ENCODE measurements around the gene MB21D2.

The MB21D2 gene

DNA sequence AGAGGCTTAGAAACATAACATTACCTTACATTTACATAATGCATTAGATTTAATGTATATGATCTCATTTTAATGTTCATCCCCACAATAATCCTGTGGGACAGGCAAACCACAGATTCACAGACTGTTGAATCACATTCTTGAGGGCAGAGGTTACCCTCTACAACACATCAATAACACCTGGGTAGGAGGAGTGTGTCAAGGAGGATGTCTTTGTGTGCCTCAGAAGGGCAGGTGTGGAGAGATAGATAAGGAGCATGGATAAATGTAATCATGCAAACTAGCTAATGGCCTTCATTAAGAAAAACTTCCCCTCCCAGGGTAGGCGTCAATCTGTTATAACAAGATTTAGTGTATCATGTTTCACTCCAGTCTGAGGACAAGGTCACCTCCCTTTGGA is 12.9 kb upstream of the MB21D2 start:
- TF ChIP-seq, protein P1, sequence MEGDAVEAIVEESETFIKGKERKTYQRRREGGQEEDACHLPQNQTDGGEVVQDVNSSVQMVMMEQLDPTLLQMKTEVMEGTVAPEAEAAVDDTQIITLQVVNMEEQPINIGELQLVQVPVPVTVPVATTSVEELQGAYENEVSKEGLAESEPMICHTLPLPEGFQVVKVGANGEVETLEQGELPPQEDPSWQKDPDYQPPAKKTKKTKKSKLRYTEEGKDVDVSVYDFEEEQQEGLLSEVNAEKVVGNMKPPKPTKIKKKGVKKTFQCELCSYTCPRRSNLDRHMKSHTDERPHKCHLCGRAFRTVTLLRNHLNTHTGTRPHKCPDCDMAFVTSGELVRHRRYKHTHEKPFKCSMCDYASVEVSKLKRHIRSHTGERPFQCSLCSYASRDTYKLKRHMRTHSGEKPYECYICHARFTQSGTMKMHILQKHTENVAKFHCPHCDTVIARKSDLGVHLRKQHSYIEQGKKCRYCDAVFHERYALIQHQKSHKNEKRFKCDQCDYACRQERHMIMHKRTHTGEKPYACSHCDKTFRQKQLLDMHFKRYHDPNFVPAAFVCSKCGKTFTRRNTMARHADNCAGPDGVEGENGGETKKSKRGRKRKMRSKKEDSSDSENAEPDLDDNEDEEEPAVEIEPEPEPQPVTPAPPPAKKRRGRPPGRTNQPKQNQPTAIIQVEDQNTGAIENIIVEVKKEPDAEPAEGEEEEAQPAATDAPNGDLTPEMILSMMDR (conservative IDR thresholded peaks at IDR 0.05; ENCODE audit: low read depth, low read length), result no peak
- H3K4me3 ChIP-seq (ENCODE audit: low read length), result no peak overlapping the region
- no peak for DNase-seq (ENCODE audit: low read depth)

DNA sequence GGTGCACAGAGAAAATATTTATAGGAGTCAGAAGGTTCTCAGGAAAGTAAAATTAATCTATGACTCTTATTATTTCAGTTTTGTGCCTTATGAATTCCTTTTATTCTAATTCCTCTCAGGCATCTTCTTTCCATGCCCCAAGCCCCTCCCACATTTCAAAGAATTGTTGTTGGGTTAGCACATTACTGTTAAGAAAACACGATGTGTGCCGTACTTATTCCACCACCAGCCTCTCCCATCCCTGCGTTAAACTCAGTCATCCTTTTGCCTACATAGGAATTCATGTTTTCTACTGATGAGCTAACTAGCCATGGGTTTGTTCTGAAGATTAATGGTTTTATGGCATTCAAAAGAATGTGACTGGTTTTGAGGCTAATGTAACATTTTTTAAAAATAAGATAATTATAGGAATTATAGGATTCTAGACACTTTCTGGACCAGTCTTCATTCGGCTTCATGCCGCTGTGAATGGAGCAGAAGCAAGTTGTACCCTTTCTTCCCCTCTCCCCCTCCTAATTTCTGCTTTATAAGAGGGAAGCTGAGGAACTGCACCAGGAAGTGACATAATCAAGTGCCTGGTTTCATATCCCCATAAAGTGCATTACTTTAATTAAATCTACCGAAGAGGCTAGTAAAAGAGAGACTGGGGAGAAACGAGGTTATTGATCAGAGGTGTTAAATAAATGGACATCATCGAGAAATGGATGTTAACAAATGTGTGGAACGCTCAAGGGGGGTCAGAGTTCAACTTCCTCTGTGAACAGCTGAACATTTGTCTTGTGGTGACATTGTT is 12.3 kb upstream of the MB21D2 start:
- TF ChIP-seq, protein P1 (conservative IDR thresholded peaks at IDR 0.05; ENCODE audit: low read depth, low read length), result no peak
- no peak overlapping the region for H3K4me3 ChIP-seq (ENCODE audit: low read length)
- peak; percentile 82 for DNase-seq (ENCODE audit: low read depth)

DNA sequence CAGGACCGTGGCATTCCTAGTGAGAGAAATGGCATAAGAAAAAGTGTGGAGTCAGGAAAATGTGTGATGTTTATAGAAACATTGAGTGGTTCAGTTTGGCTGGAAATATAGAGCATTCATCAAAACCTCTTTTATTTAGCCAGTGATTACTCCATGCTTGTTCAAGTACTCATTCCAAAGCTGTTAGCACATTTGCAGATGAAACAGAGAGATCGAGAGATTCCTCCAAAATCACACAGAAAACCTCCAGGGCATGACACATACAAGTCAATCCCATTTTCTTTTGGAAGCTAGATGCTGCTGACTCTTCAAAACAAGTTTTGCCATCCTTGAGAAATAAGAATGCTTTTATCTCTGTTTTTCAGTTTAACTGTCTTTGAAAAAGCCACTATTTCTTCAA is 11.5 kb upstream of the MB21D2 start:
- TF ChIP-seq, protein P1 (conservative IDR thresholded peaks at IDR 0.05; ENCODE audit: low read depth, low read length), result no peak
- H3K4me3 ChIP-seq (ENCODE audit: low read length), result no peak overlapping the region
- DNase-seq (ENCODE audit: low read depth), result no peak

DNA sequence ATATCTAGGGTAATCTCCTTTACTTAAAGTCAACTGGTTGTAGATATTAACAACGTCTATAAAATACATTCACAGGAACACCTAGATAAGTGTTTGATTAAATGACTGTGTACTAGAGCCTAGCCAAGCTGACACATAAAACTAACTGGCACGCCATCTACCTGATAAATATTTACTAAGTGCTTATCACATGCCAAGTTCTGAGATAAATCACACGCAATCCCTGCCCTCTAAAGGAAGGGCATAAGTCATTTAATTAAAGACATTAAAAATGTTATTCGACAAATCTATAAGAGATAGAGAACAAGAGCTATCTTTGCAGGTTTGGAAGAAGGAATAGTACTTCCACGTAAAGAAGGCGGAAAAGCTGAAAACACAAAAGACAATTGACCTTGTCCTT is 11.1 kb upstream of the MB21D2 start:
- TF ChIP-seq, protein P1 (conservative IDR thresholded peaks at IDR 0.05; ENCODE audit: low read depth, low read length), result no peak
- no peak for DNase-seq (ENCODE audit: low read depth)
- no peak overlapping the region for H3K4me3 ChIP-seq (ENCODE audit: low read length)

DNA sequence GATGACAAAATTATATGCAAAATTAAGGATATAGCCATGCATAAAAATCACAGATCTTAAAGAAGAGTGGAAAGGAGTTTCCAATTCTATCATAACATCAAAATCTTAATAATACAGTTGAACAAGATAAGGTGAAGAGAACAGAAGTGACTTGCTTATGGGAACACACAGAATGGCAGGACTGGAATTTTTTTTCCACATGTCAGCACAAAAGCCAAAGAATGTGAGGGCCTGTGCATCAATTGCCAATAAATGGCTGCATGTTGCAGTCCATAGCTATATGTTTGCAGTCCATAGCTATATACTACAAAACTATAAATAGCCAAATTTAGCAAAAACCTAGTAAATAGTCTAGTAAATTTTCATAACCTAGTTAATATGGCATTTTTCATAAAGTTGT is 10.4 kb upstream of the MB21D2 start:
- DNase-seq (ENCODE audit: low read depth), result no peak
- TF ChIP-seq, protein P1 (conservative IDR thresholded peaks at IDR 0.05; ENCODE audit: low read depth, low read length), result no peak
- no peak overlapping the region for H3K4me3 ChIP-seq (ENCODE audit: low read length)

DNA sequence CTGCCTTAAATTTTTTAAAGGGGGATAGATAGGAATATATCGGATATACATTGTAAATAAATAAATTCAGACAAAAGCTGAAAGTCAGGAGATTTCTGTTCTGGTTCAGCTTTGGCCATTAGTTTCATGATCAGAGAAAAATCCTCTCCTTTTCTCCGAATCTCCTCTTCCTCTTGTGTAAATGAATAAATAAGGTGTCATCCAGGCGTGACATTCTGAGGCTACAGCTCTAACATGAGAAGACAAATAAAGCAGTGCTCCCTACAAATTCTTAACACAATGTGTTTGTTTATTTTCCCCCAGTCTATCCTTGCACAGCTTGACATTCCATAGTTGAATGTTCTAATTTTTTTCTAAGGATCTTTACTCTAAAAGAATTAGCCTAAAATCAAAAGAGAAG is 9.4 kb upstream of the MB21D2 start:
- TF ChIP-seq, protein P1 (conservative IDR thresholded peaks at IDR 0.05; ENCODE audit: low read depth, low read length), result no peak
- DNase-seq (ENCODE audit: low read depth), result no peak
- H3K4me3 ChIP-seq (ENCODE audit: low read length), result no peak overlapping the region

DNA sequence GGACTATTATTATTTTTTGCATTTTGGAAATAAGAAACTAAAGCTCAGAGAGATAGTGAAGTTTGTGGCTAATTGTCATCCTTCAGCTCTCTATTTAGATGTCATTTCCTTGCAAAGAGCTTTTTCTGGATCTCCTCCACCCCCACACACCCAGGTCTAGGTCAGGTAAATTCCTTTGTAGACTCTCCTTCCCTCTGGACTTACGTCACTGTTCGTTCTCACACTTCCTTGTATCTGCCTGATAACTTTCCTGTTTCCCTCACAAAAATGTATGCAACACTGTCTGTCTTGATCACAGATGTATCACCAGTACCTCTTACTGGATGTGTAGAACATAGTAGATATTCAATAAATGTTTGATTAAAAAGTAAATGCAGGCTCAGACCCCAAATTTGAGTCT is 6.1 kb upstream of the MB21D2 start:
- TF ChIP-seq, protein P1 (conservative IDR thresholded peaks at IDR 0.05; ENCODE audit: low read depth, low read length), result no peak
- no peak for DNase-seq (ENCODE audit: low read depth)

More for the DNA sequence above, 6.1 kb upstream of the MB21D2 start:
- no peak overlapping the region for H3K4me3 ChIP-seq (ENCODE audit: low read length)
